Nephron (organoid): ENCODE measurements around the gene VSIR.

Experiments used
- H3K27ac Mint-ChIP-seq, 3 experiments: 2 replicates each; pipeline ENCODE4 v1.8.0; 2020; ENCODE audit warnings: mixed read lengths in 3 of 3, mild to moderate bottlenecking in 2 of 3, moderate library complexity in 1 of 3
- H3K27me3 Mint-ChIP-seq: 2 replicates; pipeline ENCODE4 v1.8.0; 2021; ENCODE audit warnings: low read depth, mild to moderate bottlenecking, moderate library complexity, mixed read lengths
- H3K36me3 Mint-ChIP-seq: 2 replicates; pipeline ENCODE4 v1.8.0; 2020; ENCODE audit warnings: low read depth, mixed read lengths
- H3K4me1 Mint-ChIP-seq: 2 replicates; pipeline ENCODE4 v1.8.0; 2020; ENCODE audit warnings: mixed read lengths
- H3K4me3 Mint-ChIP-seq, 3 experiments: 2 replicates each; pipeline ENCODE4 v1.8.0; 2020; ENCODE audit warnings: mild to moderate bottlenecking in 3 of 3, mixed read lengths in 3 of 3, moderate library complexity in 2 of 3
- H3K9me3 Mint-ChIP-seq: 2 replicates; pipeline ENCODE4 v1.8.0; 2020; ENCODE audit warnings: mixed read lengths
- TF ChIP-seq, protein P1 (sequence below), 3 experiments: fragments of 200-600 bp; sonication (generic); IDR thresholded peaks; one replicate each; pipeline ENCODE4 v1.5.0; 2021; ENCODE audit warnings: antibody characterized with exemption in 3 of 3; ENCODE audit not compliant: unreplicated experiment in 3 of 3

VSIR gene

DNA sequence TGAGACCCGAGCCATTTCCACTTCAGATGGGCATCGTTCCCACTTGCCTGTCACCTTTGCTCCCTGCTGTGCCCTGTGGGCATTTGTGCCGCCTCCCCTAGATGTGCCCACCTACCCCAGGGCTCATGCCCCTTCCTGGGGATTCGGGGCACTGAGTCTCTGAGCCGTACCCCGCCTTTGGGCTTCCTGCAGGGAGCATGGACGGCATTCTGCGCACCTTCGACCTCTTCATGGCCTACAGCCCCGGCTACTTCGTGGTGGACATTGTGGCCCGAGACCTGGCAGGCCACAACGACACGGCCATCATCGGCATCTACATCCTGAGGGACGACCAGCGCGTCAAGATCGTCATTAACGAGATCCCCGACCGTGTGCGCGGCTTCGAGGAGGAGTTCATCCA is 36.3 kb upstream of the VSIR start:
- Mint-ChIP-seq H3K27me3 (peaks cover 19% of the 10 kb centered on the region), H3K4me3 (no peak overlapping the region), H3K4me1 (no peaks in the 10 kb centered on the region), H3K9me3 (no peaks in the 10 kb centered on the region), H3K36me3 (peaks cover 8% of the 10 kb centered on the region), H3K27ac (no peak overlapping the region)
- TF ChIP-seq, protein P1, sequence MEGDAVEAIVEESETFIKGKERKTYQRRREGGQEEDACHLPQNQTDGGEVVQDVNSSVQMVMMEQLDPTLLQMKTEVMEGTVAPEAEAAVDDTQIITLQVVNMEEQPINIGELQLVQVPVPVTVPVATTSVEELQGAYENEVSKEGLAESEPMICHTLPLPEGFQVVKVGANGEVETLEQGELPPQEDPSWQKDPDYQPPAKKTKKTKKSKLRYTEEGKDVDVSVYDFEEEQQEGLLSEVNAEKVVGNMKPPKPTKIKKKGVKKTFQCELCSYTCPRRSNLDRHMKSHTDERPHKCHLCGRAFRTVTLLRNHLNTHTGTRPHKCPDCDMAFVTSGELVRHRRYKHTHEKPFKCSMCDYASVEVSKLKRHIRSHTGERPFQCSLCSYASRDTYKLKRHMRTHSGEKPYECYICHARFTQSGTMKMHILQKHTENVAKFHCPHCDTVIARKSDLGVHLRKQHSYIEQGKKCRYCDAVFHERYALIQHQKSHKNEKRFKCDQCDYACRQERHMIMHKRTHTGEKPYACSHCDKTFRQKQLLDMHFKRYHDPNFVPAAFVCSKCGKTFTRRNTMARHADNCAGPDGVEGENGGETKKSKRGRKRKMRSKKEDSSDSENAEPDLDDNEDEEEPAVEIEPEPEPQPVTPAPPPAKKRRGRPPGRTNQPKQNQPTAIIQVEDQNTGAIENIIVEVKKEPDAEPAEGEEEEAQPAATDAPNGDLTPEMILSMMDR (IDR thresholded peaks at IDR 0.05; ENCODE audit: unreplicated experiment in 3 of 3), result no peak

DNA sequence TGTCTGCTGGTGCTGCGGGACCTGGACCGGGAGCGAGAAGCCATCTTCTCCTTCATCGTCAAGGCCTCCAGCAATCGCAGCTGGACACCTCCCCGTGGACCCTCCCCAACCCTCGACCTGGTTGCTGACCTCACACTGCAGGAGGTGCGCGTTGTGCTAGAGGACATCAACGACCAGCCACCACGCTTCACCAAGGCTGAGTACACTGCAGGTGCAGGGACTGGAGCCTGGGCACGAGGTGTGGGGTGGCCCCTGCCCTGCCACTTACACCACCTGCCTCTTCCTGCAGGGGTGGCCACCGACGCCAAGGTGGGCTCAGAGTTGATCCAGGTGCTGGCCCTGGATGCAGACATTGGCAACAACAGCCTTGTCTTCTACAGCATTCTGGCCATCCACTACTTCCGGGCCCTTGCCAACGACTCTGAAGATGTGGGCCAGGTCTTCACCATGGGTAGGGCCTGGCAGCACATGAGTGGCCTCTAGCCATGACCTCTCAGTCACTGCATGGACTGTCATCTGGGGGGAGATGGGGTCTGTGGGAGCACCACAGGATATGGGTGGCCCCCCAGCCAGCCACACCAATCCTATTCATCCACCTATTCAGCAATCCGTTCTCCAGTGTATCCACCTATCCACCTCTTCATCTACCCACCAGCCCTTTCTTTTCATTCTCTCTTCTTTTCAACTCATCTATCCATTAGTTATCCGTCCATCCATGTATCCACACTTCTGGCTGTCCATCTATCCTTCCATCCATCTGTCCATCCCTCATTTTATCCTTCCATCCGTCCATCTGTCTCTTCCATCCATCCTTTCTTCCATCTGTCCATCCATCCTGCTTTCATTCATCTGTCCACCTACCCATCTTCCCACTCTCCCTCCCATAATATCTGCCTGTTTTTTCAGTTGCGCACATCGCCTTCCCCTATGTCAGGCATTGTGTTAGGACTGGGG is 34.5 kb upstream of the VSIR start:
- Mint-ChIP-seq H3K27ac (no peak overlapping the region), H3K36me3 (no peaks in the 10 kb centered on the region), H3K4me3 (no peak overlapping the region), H3K9me3 (no peaks in the 10 kb centered on the region), H3K4me1 (no peaks in the 10 kb centered on the region), H3K27me3 (peaks cover 20% of the 10 kb centered on the region)
- TF ChIP-seq, protein P1 (IDR thresholded peaks at IDR 0.05; ENCODE audit: unreplicated experiment in 3 of 3), result no peak

- Mint-ChIP-seq H3K4me3 (no peak overlapping the region), H3K36me3 (no peaks in the 10 kb centered on the region), H3K9me3 (no peaks in the 10 kb centered on the region), H3K27me3 (peaks cover 23% of the 10 kb centered on the region), H3K27ac (no peak overlapping the region), H3K4me1 (no peaks in the 10 kb centered on the region)
- TF ChIP-seq, protein P1 (IDR thresholded peaks at IDR 0.05; ENCODE audit: unreplicated experiment in 3 of 3), result no peak
These were observed 33.6 kb upstream of the VSIR start for GRCh38 chr10:71806704-71807556.

DNA sequence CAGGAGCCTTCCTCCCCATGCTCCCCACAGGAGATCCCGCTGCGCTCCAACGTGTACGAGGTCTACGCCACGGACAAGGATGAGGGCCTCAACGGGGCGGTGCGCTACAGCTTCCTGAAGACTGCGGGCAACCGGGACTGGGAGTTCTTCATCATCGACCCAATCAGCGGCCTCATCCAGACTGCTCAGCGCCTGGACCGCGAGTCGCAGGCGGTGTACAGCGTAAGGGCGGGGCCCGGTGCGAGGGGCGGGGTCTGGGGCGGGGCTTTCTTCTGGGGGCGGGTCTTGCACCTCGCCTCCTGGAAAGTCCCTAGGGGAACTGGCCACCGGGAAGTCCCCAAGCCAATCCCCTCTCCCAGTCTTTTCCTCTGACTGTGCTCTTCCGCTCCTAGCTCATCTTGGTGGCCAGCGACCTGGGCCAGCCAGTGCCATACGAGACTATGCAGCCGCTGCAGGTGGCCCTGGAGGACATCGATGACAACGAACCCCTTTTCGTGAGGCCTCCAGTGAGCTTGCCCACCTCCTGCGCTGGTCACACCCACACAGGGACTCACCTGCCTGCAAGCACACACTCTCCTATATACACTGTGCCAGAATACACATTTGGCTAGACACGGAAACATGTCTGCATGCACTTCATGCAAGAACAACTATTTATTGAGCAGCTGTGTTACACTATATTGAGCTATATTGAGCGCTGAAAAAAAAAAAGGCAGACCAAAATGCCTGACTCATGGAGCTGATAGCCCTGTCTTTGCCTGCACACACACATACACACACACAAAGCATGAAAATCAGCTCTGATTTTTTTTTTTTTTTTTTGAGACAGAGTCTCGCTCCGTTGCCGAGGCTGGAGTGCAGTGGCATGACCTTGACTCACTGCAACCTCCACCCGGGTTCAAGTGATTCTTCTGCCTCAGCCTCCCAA is 32.7 kb upstream of the VSIR start:
- no peaks in the 10 kb centered on the region for H3K9me3 Mint-ChIP-seq
- H3K27me3 Mint-ChIP-seq, result peaks cover 23% of the 10 kb centered on the region
- no peak overlapping the region for H3K27ac Mint-ChIP-seq

DNA sequence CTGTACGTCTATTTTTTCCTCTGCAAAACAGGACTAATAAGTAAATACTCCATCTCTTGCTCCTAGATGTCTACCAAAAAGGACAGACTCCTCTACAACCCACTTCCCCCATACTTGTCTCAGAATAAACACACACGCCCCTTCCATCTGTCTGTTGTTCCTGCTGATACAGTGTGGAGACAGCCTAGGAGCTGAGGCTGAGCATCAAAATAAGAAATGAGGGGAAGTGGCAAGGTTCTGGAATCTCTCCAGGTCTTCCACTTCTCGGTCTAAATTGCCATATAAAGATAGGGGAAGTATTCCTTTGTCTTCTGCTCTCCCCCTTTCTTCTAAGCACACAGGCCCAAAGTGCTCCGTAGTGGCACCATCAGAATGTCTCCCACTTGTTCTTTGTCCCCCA is 30.8 kb upstream of the VSIR start:
- no peak overlapping the region for H3K27ac Mint-ChIP-seq
- no peak overlapping the region for H3K4me3 Mint-ChIP-seq
- H3K27me3 Mint-ChIP-seq, result peaks cover 28% of the 10 kb centered on the region
- no peaks in the 10 kb centered on the region for H3K9me3 Mint-ChIP-seq
- H3K36me3 Mint-ChIP-seq, result no peaks in the 10 kb centered on the region
- no peaks in the 10 kb centered on the region for H3K4me1 Mint-ChIP-seq
- TF ChIP-seq, protein P1 (IDR thresholded peaks at IDR 0.05; ENCODE audit: unreplicated experiment in 3 of 3), result no peak

More for the DNA sequence above, 32.7 kb upstream of the VSIR start:
- no peaks in the 10 kb centered on the region for H3K36me3 Mint-ChIP-seq
- H3K4me1 Mint-ChIP-seq, result no peaks in the 10 kb centered on the region
- no peak overlapping the region for H3K4me3 Mint-ChIP-seq
- TF ChIP-seq, protein P1 (IDR thresholded peaks at IDR 0.05; ENCODE audit: unreplicated experiment in 3 of 3), result no peak
